ENCODE results near the gene MYORG.
"Not testable (repeated sequence)": the region's sequence is repeated elsewhere in the genome, so short reads cannot be mapped to it uniquely, and the experiment has no call there.

Gene MYORG

DNA sequence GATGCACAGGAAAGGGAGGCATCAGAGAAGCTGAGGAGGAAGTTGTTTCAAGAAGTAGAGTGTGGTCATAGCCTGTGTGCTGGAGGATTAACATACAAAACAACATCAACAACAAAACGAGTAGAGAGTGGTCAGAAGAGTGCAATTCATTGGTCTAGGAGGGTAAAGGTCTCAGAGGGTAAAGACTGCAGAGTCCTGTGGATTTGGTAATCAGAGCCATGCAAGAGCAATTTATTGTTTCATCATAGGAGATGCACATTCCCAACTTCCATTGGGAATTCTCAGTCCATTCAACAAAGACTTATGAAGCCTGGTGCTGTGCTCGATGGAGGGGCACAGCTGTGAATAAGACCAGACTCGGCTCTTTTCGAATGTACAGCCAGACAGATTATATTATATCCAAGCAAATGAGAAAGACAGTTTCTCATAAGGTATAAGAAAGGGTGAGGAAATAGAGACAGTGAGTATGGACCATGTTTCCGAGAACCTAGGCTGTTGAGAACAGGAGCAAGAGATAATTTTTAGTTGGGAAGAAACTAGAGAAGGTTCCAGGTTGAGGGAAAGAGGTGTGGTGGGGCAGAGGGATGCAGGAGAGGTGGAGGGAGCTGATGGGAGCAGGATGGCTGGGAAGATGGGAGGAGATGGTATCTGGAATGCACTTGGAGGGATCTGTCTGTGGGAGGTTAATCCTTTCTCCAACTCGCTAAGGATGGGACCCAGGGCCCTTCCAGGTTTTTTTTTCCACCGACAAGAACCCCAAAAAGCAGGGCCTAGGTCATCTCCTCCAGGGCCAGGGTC is 7.9 kb upstream of the MYORG start:
- no peak for DNase-seq

DNA sequence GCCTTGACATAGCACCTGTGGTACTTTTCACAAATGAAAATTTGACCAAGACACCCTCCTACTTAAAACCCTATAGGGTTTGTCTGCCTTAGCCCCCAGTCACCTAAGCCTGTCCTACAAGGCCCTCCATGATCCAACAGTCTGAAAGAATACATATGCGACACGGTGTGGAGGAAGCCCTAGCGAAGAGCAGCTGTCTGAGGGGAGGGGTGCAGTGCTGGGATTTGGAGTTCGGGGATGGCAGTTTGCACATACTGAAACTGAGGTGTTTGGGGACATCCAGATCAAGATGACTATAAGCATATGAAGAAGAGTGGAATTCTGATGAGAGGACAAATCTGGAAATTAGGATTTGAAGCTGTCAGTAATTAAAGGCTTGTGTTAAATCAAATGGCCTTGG is 7.2 kb upstream of the MYORG start:
- no peak for DNase-seq

DNA sequence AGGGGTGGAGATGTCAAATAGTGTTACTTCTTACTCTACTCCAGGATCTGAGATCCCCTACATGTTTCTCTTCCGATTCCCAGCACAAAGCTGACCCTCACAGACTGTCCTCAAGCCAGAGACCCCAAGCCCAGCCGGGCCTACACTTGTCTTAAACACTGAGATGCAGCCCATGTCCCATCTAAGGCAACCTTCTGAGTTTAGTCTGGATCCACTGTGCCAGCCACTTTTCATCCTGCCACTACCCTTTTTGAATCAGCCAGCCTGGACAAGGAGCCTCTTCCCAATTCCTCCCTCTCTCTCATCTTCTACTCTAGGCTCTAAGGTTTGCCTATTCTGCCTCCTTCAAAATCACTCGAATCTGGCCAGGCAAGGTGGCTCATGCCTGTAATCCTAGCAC is 6.2 kb upstream of the MYORG start:
- DNase-seq = no peak

DNA sequence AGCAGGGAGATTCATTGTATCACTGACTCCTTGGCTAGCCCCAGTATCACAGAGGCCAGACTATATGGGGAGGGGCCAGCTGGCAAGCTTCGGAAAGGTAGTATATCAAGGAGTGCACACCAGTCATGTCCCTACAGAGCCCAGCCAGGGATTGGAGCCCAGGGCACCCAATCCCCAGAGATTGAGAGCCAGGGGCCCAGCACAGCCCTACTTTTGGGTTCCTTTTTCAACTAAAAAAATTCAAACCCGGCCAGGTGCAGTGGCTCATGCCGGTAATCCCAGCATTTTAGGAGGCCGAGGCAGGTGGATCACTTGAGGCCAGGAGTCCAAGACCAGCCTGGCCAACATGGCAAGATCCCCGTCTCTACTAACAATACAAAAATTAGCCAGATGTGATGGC is 5.4 kb upstream of the MYORG start:
- DNase-seq = no peak

DNA sequence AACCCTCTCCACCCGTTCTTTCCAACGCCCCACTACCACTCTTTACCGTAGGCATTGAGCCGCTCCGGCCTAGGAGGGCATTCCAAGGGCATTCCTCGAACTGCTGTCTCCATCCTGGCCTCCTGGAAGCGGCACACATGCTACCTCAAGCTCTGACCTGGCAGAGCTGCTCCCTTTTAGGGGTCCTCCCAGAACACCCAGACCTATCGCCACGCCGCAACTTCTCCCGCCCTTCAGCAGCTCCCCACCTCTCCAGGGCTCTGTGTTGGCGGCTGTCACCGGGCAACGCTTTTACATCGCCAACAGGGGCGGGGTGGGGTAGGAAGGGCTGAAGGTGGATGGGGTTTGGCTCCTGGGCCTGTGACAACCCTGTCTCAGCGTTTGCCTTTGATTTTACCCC is 4.6 kb upstream of the MYORG start:
- DNase-seq = no peak

DNA sequence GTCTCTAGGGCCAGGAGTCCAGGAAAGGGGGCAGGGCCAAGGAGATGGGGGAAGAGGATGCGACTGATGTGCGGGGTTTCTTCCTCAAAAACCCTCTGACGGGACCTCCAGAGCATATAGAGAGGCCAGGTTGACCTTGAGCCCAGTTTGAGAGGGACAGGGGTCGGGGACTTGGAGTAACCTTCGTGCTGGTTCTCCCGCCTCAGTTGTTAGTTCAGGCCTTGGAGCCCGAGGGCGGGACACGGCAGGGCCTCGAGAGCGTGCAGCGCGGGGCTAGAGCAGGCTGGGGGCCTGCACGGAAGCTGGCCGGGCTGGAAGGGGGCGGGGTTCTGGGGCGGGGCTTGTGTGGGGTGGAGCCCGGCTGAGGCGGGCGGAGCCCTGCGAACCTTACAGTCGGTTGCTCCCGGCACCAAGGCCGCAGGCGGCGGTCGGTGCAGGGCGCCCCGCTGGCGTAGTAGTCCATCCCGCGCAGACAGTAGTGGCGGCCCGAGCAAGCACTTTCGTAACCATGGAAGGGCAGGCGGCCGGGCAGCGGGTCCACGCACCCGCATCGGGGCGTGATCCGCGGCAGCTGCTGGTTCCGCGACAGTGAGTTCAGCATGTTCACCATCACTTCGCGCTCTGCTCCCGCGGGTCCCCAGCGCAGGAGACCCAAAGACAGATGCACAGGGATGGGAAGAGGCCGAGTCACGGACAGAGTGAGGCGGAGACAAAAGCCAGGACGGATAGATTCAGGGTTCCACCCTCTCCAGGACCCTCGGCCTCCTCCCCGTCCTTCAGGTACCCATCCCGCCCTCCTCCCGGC is 4.0 kb upstream of the MYORG start:
- no peak for DNase-seq

DNA sequence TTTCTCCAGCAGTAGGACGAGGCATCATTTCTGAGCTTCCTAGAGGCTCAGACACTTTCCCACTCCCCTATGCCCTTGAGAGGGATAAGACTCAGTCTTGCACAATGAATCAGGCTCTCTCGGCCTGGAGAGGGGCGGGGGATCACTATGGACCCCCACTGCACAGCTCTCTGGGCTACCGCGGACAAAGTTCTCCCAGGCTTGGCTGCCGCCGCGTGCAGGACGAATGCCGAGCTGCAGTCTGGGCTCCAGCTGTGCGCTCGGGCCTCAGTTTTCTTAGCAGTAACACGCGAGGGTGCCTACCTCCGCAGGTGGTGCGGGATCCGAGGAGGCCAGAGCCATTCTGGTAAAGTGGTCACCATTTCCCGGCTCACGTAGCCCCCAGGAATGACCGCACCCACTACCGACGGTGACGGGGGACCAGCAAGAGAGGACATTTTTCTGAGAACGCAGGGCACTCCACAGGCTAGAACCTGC is 3.4 kb upstream of the MYORG start:
- DNase-seq = no peak

DNA sequence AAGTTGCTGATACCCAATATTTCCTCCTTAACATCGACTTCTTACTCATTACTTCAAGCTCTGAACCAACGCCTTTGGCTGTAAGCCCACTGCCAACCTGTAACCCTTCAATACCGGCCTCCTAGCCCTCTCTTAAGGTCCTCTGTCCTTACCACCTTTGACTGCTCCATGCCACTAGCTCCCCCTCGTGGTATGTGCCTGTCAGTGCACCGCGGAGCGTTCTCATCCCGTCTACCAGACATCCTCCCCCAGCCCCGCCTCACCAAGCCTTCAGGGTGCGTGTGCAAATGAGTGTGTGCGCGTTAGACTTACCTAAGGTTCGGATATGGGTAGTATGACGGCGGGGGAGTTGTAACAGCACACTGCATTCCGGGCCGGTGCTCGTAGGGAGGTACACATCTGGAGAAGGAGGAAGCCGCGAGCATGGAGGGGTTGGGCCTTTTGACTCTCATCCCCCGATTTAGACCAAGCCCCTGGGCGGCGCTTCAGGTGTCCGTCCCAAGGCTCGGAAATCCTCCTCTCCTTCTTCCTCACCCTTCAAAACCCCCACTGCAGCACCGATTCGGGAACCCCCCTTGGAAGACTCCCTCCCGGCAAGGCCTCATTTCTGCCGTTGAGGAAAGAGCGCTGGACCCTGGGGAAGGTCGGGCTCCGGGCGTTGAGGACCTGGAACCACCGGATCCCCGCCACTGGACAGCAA is 2.8 kb upstream of the MYORG start:
- no peak for DNase-seq

DNA sequence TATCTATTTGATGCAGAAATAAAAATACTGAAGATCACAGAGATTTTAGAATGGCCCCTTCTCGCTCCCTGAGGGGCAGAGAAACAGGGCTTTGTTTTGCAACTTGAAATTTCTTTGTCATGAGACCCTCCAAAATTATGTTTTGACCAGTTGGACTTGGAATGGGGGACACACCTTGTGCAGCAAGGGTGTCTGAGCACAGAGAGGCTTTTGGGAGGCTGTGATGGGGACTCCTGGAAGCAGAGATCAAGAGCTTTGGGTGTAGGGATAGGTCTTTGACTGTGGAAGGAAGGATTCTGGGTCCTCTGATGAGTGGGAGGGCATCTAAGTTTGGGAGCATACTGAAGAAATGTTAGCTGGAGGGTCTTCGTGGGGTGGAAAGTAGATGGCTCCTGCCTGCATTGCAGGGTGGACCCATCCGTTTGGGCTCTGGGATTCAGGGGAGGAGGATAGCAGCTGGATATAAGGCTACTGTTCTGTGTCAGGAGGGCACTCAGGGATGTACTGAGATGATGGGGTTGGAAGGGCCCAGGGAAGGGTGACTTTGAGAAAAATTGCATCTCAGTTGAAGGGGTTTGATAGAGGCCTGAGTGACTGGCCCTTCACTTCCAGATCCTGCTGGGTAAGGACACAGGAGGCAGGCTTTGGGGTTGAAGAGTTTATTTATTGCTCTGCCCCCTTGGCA is 1.8 kb upstream of the MYORG start:
- no peak for DNase-seq

DNA sequence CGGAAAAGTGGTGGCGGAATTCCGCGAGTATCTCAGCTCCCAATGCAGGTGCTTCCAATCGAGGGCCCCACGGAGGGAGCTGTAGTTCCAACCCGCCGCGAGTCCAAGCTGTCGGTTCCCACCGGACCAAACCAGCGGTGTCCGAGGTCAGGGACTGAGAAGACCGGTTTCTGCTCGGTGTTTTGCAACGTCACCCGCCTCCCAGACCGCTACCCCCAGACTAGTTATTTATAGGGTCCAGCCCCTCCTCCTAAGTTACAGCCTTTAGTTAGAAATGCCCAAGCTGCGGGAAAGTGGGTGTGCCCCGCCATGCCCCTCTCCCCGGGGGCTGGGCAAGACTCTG is 677 bp upstream of the MYORG start:
- no peak for DNase-seq

DNA sequence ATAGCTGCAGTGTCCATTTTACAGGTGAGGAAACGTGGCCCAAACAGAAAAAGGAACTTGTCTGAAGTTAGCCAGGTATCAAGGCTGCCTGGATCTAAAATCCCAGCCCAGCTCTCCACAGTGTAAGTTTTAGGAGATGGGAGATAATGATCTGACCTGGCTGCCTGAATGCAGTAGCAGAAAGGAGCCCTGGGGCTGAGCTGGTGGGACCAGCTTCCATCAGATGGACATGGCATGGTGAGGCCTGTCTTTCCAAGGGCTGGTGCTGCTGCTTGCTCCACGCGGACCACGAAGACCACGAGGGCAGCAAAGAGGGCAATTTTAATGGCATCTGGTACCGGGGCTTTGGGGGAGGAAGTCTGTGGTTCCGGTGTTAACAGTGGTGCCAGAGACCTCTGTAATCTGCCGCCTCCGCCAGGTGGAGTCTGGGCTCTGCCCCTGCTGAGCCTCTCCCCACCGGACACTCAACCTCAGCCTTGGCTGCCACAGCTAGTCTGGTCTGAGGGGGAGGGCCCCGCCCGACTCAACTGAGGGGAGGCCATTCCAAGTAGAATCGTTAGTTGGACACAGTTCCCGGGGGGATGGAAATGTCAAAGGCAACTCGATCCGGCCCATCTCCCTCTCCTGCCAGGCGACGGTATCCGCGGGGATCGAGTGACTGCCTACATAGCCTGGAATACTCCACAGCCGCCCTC is 650 bp downstream of the MYORG start:
- DNase-seq = no peak

DNA sequence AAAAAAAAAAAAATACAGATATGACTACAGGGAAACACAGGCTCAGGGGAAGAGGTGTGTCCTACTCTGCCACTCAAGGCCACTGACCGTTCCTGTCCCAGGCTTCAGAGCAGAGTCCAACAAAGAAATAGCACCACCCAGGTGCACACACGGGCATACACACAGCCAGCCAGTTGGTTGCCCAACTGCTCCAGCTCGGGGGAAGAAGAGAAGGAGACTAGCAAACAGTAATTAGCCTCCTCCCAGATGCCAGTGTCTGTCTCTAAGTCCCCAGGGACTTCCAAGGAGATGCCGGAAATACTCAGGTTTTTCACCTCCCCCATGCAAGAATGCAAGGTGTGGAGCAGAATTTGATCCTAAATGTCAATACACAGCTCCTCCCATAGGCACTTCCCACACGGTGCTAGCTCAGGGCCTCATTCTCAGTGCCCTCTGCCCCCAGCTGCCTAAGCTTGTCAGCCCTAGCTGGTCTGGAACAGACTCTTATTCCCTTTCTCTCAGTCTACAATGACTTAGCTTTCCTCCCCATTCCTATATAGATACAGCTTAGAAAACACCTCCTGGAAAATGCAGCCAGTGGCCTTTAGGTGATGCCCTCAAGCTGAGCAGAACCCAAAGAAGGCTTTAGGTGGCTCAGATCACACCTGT is 1.7 kb downstream of the MYORG start:
- no peak for DNase-seq

DNA sequence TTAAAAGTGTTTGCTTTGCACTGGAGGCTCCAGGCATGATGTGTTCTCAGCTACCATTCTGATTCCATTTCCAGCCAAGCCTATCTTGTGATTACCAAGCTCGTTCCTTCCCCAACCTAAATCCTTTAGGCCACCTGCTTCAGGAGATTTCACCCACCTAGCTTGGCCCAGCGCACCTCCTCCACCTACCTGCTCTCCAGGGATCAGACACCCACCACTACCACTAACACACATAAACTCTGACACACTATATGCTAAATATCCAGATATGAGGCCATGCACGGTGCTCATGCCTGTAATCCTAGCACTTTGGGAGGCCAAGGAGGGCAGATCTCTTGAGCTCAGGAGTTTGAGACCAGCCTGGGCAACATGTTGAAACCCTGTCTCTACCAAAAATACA is 2.4 kb downstream of the MYORG start:
- no peak for DNase-seq

DNA sequence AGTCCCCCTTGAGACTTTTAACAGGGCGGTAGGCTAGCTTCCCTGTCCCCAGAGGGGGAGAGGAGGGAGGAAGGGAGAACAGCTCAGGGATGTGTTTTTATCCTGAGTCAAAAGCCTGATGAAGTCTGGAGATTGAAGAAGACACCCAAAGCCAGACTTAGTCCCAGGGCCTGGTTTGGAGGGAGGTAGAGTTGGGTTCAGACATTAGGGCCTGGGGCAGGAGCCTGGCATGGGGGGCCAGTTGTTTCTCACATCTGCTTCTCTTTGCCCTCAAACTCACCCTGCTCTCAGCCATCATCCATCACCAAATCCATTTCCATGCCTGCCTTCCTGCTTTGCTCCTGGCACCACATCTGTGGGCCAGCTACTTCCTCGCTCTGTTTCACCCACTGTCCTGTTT is 2.9 kb downstream of the MYORG start:
- DNase-seq = no peak

DNA sequence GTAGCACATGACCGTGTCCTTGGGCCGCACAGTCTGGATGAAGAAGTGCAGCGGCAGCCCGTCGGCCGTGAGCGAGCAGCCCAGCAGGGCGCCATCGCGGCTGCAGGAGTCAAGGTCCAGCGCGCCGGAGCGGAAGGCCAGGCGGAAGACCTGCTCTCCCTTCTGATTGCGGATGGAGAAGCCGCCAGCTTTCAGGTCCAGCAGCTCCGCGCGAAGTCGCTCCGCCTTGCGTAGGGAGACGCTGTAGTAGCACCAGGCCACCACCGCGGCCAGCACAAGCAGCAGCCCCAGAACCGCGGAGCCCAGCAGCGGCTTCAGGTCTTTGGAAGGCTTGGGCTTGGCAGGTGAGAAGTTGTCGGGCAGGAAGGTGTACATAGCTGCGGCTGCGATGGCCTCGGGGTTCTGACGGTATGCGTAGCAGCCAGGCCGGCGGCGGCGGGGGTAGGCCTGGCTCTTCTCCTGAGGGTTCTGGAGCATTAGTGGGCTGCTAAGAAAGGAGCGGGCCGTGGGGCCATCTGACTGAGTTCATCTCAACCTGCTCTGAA is 4.2 kb downstream of the MYORG start:
- DNase-seq = no peak

DNA sequence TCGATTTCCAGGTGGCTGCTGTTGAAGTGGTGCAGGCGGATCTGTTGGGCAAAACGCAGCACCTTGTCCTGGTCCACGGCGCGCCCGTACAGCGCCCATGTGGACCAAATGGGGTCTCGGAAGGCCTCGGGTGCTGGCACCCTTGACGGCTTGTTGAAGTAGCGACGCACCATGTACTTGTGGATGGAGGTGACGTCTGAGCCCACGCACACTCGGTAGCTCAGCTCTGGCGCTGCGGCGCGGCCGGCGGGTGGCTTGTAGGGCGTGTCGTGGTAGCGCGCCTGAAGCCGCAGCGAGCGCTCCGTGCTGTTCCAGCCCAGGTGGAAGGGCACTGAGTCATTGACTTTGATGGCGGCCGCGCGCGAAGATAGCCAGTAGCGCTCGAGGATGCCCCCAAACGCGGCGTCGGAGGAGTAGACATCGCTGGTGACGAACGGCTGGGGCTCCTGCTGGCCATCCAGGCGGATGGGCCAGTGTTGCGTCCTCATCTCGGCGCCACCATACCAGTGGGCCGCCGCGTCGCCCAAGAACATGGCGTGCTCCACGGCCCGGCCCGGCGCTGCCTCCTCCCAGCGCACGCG is 4.7 kb downstream of the MYORG start:
- no peak for DNase-seq

DNA sequence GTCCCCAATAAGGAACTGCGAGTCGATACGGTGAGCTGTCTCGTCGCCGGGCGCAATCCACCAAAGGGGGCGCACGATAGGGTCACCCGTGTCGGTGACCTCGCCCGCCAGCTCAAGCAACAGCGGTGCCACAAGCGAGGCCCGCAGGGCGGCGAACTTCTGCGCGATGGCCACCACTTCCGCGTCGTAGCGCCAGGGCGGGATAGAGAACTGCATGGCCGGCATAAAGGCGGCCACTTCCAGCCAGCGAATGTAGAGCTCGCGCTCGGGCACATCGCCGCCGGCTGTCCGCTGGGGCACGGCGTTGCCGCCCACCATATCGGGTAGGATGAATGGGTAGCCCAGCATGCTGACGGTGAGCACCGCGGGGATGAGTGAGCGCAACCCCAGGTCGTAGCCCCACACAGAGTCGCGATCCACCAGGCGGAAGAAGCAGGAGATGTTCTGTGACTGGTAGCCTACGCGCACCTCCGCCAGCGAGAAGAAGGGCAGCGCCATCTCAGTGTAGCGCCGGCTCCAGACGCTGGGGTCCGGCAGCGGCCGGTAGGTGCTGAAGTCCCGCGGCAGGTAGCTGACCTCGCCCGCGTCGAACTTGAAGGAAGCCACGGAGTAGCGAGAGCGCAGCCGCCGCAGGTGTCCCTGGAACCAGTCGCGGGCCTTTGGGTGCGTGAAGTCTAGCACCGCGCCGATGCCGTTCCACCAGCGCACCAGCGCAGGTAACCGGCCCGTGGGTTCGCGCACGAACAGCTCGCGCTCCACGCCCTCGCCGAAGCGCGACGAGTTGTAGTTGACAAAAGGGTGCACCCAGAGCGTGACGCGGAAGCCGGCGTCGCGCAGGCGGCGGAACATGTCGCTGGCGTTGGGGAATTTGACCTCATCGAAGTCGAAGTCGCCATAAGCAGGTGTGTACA is 5.5 kb downstream of the MYORG start:
- DNase-seq = no peak

DNA sequence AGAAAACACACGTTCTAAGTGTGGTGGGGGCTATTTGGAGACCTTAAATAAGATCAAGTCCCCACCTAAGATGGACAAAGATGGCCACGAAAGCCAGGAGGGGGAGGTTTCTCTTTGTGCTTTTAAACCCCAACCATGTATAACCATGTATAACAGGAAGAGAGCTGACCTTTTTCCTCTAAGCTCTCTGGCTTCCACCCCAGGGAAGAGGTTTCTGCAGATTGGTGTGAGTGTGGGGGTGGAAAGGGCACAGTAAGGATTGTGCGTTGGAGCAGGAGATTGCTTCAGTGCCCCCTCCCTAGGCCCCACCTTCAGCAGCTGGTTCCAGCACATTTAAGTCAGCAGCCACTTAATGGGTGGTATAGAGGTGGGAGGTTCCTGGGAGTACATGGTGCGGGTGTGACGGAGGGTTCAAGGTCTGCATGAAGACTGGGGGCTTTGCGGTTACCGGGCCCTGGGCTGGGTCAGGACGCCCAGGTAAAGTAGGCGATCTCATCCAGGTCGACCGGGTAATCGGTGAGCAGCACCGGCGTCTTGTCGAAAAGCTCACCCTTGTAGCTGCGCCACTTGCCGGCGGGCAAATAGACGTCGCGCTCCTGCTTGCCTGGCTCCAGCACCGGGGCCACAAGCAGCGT is 6.2 kb downstream of the MYORG start:
- DNase-seq = no peak

DNA sequence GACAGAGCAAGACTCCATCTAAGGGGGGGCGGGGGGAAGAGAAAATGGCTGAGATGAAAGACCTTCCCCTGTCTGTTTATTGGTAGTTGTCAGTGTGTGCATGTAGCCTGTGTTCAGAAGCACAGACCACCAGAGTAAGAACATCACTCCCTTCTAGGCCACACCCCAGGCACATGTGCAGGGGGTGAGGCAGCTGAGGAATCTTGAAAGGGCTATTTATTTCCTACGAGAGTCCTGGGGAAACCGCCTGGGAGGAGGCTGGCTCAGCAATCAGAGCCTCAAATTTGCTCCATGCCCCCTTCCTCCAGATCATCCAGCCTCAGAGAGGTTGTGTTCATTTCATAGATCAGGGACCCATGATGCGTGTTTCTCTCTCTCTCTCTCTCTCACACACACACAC is 7.1 kb downstream of the MYORG start:
- no peak for DNase-seq

DNA sequence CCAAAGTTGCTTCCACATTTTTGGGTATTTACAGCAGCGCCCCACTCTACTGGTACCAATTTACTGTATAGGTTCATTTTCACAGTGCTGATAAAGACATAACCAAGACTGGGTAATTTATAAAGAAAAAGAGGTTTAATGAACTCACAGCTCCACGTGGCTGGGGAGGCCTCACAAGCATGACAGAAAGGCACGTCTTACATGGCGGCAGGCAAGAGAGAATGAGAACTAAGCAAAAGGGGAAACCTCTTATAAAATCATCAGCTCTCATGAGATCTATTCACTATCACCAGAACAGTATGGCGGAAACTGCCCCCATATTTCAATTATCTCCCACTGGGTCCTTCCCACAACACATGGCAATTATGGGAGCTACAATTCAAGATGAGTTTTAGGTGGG is 7.9 kb downstream of the MYORG start:
- not testable (repeated sequence) for DNase-seq
